NB4 (cell line): ENCODE results near the gene TSHR.

ENCODE experiments used
- DNase-seq: peaks from one replicate; pipeline ENCODE4 v3.0.0; 2010; ENCODE audit warnings: low read depth
- H3K4me3 ChIP-seq: one replicate; pipeline ENCODE4 v1.5.1; 2011; ENCODE audit warnings: mild to moderate bottlenecking, low read depth, low read length, moderate library complexity
- MYC ChIP-seq: IDR thresholded peaks from 2 replicates; pipeline ENCODE4 v1.6.1; 2011; ENCODE audit warnings: low read depth, low read length
- POLR2A ChIP-seq: IDR thresholded peaks from 2 replicates; pipeline ENCODE4 v1.6.1; 2011; ENCODE audit warnings: mild to moderate bottlenecking; ENCODE audit not compliant: insufficient read length; ENCODE audit errors: extremely low read depth
- TF ChIP-seq, protein P1 (sequence below): IDR thresholded peaks from 2 replicates; pipeline ENCODE4 v1.6.1; 2011; ENCODE audit warnings: low read depth, low read length
- TF ChIP-seq, protein P2 (sequence below): IDR thresholded peaks from one replicate; pipeline ENCODE4 v1.5.1; 2012; ENCODE audit warnings: low read depth, low read length

The TSHR gene

DNA sequence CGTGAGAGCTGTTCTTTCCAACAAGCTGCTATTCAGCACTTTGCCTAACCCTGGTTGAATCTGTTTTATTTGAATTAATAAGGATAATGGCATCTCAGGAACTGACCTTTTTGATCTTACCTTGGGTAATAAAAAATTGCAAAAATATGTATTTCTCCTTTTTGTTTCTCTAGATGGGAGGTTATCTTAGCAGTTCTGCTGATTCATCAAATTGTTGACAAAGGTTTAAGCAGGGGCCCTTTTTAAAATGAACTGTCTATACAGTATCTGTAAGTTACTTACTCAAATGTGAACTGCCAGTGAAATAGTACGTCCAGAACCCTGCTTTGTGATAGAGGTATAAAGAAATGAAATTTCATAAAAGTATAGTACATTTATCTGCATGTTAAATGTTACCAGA is 681 bp downstream of the TSHR start:
- TF ChIP-seq, protein P1, sequence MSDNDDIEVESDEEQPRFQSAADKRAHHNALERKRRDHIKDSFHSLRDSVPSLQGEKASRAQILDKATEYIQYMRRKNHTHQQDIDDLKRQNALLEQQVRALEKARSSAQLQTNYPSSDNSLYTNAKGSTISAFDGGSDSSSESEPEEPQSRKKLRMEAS, result no peak
- no peak for TF ChIP-seq MYC
- TF ChIP-seq, protein P2, sequence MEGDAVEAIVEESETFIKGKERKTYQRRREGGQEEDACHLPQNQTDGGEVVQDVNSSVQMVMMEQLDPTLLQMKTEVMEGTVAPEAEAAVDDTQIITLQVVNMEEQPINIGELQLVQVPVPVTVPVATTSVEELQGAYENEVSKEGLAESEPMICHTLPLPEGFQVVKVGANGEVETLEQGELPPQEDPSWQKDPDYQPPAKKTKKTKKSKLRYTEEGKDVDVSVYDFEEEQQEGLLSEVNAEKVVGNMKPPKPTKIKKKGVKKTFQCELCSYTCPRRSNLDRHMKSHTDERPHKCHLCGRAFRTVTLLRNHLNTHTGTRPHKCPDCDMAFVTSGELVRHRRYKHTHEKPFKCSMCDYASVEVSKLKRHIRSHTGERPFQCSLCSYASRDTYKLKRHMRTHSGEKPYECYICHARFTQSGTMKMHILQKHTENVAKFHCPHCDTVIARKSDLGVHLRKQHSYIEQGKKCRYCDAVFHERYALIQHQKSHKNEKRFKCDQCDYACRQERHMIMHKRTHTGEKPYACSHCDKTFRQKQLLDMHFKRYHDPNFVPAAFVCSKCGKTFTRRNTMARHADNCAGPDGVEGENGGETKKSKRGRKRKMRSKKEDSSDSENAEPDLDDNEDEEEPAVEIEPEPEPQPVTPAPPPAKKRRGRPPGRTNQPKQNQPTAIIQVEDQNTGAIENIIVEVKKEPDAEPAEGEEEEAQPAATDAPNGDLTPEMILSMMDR, result no peak
- H3K4me3 ChIP-seq, result no peak overlapping the region
- DNase-seq, result no peak

GRCh38 chr14:80956922-80957321 is 1.5 kb downstream of the TSHR start:
- DNase-seq, result peak; percentile 31
- no peak overlapping the region for H3K4me3 ChIP-seq
- TF ChIP-seq, protein P1, result no peak
- no peak for TF ChIP-seq MYC
- TF ChIP-seq POLR2A, result no peak
- TF ChIP-seq, protein P2, result no peak

GRCh38 chr14:80957613-80958012 is 2.2 kb downstream of the TSHR start:
- no peak overlapping the region for H3K4me3 ChIP-seq
- DNase-seq, result no peak
- no peak for TF ChIP-seq MYC
- TF ChIP-seq, protein P2, result no peak
- TF ChIP-seq POLR2A, result no peak
- TF ChIP-seq, protein P1, result no peak

DNA sequence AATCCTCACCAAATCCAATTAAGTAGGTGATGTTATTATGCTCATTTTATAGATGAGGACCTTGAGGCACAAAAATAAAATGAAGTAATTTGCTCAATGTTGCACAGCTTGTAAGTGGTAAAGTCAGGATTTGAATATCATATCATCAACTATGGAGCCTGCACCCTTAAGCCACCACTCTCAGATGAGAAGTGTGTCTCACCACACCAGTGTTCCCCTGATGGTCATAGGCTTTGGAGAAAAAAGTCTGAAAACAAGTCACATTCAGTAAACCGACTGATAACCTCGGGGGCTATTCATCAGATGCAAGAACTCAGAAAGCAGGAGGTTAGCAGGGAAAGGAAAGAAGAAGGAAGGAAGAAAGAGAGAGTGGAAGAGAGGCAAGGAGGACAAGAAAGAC is 2.8 kb downstream of the TSHR start:
- H3K4me3 ChIP-seq, result no peak overlapping the region
- no peak for DNase-seq
- TF ChIP-seq, protein P2, result no peak
- no peak for TF ChIP-seq POLR2A
- TF ChIP-seq, protein P1, result no peak

DNA sequence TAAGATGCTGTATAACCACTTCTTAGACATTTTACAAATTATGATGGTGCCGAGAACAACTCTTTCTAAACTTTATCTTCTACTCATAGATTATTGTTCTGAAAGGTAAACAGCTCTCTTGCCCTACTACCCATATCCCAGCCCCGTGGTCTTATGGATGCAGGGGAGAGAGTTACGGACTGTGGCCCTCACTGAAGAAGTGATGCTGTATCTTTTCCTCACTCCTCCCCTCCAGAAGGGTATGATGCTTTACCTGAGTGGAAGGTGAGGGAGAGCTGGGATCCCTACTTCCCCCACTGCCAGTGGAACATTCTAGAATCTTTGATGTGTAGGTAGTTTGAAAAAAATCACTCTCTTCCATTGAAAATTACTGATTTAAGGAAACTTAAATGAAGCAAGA is 3.5 kb downstream of the TSHR start:
- TF ChIP-seq, protein P1, result no peak
- no peak for TF ChIP-seq MYC
- TF ChIP-seq, protein P2, result no peak
- TF ChIP-seq POLR2A, result no peak
- DNase-seq, result no peak
- H3K4me3 ChIP-seq, result no peak overlapping the region

- H3K4me3 ChIP-seq, result no peak overlapping the region
- DNase-seq, result peak; percentile 15
- TF ChIP-seq, protein P1, result no peak
- TF ChIP-seq MYC, result no peak
- TF ChIP-seq, protein P2, result no peak
Observed at GRCh38 chr14:80959496-80959895, 4.1 kb downstream of the TSHR start.
